ENCODE results near the gene CLK3.
A peak's percentile ranks its signal among the peaks of the same experiment; 100 is the strongest.

Gene CLK3

DNA sequence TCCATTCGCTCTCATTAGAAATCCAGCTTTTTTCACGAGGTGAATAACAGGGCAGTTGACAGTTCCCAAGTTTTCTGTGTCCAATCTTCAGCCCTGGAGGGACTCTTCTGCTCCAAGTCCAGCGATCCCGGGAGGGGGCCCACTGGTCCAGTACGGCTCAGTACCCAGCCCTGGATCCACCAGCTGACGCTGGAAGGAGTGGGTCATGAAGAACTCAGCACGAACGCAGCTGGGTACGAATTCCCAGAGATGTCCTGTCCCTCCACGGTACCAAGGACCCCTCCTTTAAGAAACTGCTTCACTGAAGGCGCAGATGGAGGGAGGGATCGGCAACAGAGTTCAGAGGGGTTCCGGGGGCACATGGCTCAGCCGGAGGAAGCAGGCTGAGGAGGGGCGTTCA, 16.5 kb upstream of the CLK3 start:
- no peak overlapping the region for H3K4ac ChIP-seq (ENCODE audit: low read depth in 1 of 2, low read length in 2 of 2)
- H3K14ac ChIP-seq (ENCODE audit: low read length in 2 of 2) = no peak overlapping the region
- no peak overlapping the region for H3K27ac ChIP-seq (ENCODE audit: low read length, poor library complexity, severe bottlenecking)
- H3K23ac ChIP-seq (ENCODE audit: low read length in 2 of 2) = peak overlapping the region in 1 of 2 experiments; percentile 56
- no peak overlapping the region for H2BK15ac ChIP-seq (ENCODE audit: low read depth, poor library complexity, severe bottlenecking)
- H3K27me3 ChIP-seq (ENCODE audit: control insufficient read depth in 1 of 2, insufficient read depth in 1 of 2, low read length in 2 of 2) = no peaks in the 10 kb centered on the region
- no peak for DNase-seq
- peaks cover 5 to 27% of the 10 kb centered on the region in 2 experiments for H3K36me3 ChIP-seq (ENCODE audit: control insufficient read depth in 1 of 2, insufficient read depth in 2 of 2, low read depth in 1 of 2, low read length in 2 of 2)
- H2AFZ ChIP-seq (ENCODE audit: low read depth, low read length) = no peak overlapping the region
- H3K79me1 ChIP-seq (replicated peaks; ENCODE audit: low read length, poor library complexity, severe bottlenecking) = no peaks in the 10 kb centered on the region
- peak overlapping the region in 1 of 2 experiments; percentile 86 for H3K4me3 ChIP-seq (ENCODE audit: insufficient read depth in 1 of 2, low read depth in 1 of 2, low read length in 2 of 2)
- H2BK120ac ChIP-seq (ENCODE audit: low read depth, low read length) = no peak overlapping the region
- peak overlapping the region; percentile 87 for H3K9ac ChIP-seq (ENCODE audit: low read length)
- no peak overlapping the region for H3K4me2 ChIP-seq (ENCODE audit: low read length, poor library complexity, severe bottlenecking)
- no peak overlapping the region for H4K91ac ChIP-seq (ENCODE audit: low read length)
- H3K4me1 ChIP-seq (ENCODE audit: control insufficient read depth, insufficient read depth, low read depth, low read length) = peaks cover 6% of the 10 kb centered on the region
- H3K18ac ChIP-seq (ENCODE audit: low read depth in 1 of 2, low read length in 2 of 2) = no peak overlapping the region
- no peak overlapping the region for H4K8ac ChIP-seq (ENCODE audit: low read length)
- no peaks in the 10 kb centered on the region for H3K9me3 ChIP-seq (ENCODE audit: control insufficient read depth, low read length)
- H2BK12ac ChIP-seq (ENCODE audit: low read length in 2 of 2) = no peak overlapping the region
- no peak overlapping the region for H2AK5ac ChIP-seq (ENCODE audit: low read length, severe bottlenecking)
- WGBS = 98% methylated on average over 15 of the region's 15 CpGs
- H2BK5ac ChIP-seq (ENCODE audit: low read depth, low read length, poor library complexity, severe bottlenecking) = no peak overlapping the region

GRCh38 chr15:74603026-74603788, 12.4 kb upstream of the CLK3 start:
- H3K4me3 ChIP-seq (ENCODE audit: insufficient read depth in 1 of 2, low read depth in 1 of 2, low read length in 2 of 2) = no peak overlapping the region
- no peak overlapping the region for H3K18ac ChIP-seq (ENCODE audit: low read depth in 1 of 2, low read length in 2 of 2)
- H2AFZ ChIP-seq (ENCODE audit: low read depth, low read length) = no peak overlapping the region
- H2BK5ac ChIP-seq (ENCODE audit: low read depth, low read length, poor library complexity, severe bottlenecking) = no peak overlapping the region
- H3K4ac ChIP-seq (ENCODE audit: low read depth in 1 of 2, low read length in 2 of 2) = no peak overlapping the region
- no peak overlapping the region for H2AK5ac ChIP-seq (ENCODE audit: low read length, severe bottlenecking)
- H3K27ac ChIP-seq (ENCODE audit: low read length, poor library complexity, severe bottlenecking) = no peak overlapping the region
- H3K9ac ChIP-seq (ENCODE audit: low read length) = no peak overlapping the region
- H2BK15ac ChIP-seq (ENCODE audit: low read depth, poor library complexity, severe bottlenecking) = no peak overlapping the region
- no peak overlapping the region for H2BK12ac ChIP-seq (ENCODE audit: low read length in 2 of 2)
- H3K36me3 ChIP-seq (ENCODE audit: control insufficient read depth in 1 of 2, insufficient read depth in 2 of 2, low read depth in 1 of 2, low read length in 2 of 2) = peaks cover 0 to 12% of the 10 kb centered on the region in 2 experiments
- no peak overlapping the region for H3K23ac ChIP-seq (ENCODE audit: low read length in 2 of 2)
- H3K27me3 ChIP-seq (ENCODE audit: control insufficient read depth in 1 of 2, insufficient read depth in 1 of 2, low read length in 2 of 2) = peaks cover 8 to 12% of the 10 kb centered on the region in 2 experiments
- no peak overlapping the region for H2BK120ac ChIP-seq (ENCODE audit: low read depth, low read length)
- no peak overlapping the region for H4K91ac ChIP-seq (ENCODE audit: low read length)
- H3K79me1 ChIP-seq (replicated peaks; ENCODE audit: low read length, poor library complexity, severe bottlenecking) = no peaks in the 10 kb centered on the region
- H3K9me3 ChIP-seq (ENCODE audit: control insufficient read depth, low read length) = no peaks in the 10 kb centered on the region
- peaks cover 5% of the 10 kb centered on the region for H3K4me1 ChIP-seq (ENCODE audit: control insufficient read depth, insufficient read depth, low read depth, low read length)
- WGBS = 92% methylated on average over 13 of the region's 13 CpGs
- no peak overlapping the region for H4K8ac ChIP-seq (ENCODE audit: low read length)
- DNase-seq = no peak
- no peak overlapping the region for H3K14ac ChIP-seq (ENCODE audit: low read length in 2 of 2)
- no peak overlapping the region for H3K4me2 ChIP-seq (ENCODE audit: low read length, poor library complexity, severe bottlenecking)

- peaks cover 1% of the 10 kb centered on the region for H3K4me1 ChIP-seq (ENCODE audit: control insufficient read depth, insufficient read depth, low read depth, low read length)
- H2AK5ac ChIP-seq (ENCODE audit: low read length, severe bottlenecking) = no peak overlapping the region
- no peak overlapping the region for H3K4me2 ChIP-seq (ENCODE audit: low read length, poor library complexity, severe bottlenecking)
- no peak overlapping the region for H2BK12ac ChIP-seq (ENCODE audit: low read length in 2 of 2)
- no peak overlapping the region for H3K4ac ChIP-seq (ENCODE audit: low read depth in 1 of 2, low read length in 2 of 2)
- H3K9me3 ChIP-seq (ENCODE audit: control insufficient read depth, low read length) = no peaks in the 10 kb centered on the region
- peaks cover 16 to 21% of the 10 kb centered on the region in 2 experiments for H3K27me3 ChIP-seq (ENCODE audit: control insufficient read depth in 1 of 2, insufficient read depth in 1 of 2, low read length in 2 of 2)
- DNase-seq = no peak
- H3K36me3 ChIP-seq (ENCODE audit: control insufficient read depth in 1 of 2, insufficient read depth in 2 of 2, low read depth in 1 of 2, low read length in 2 of 2) = peaks cover 0 to 5% of the 10 kb centered on the region in 2 experiments
- H2BK15ac ChIP-seq (ENCODE audit: low read depth, poor library complexity, severe bottlenecking) = no peak overlapping the region
- no peak overlapping the region for H3K9ac ChIP-seq (ENCODE audit: low read length)
- no peak overlapping the region for H3K27ac ChIP-seq (ENCODE audit: low read length, poor library complexity, severe bottlenecking)
- no peak overlapping the region for H3K23ac ChIP-seq (ENCODE audit: low read length in 2 of 2)
- H3K79me1 ChIP-seq (replicated peaks; ENCODE audit: low read length, poor library complexity, severe bottlenecking) = no peaks in the 10 kb centered on the region
- 92% methylated on average over 11 of the region's 11 CpGs for WGBS
- no peak overlapping the region for H4K91ac ChIP-seq (ENCODE audit: low read length)
- no peak overlapping the region for H2AFZ ChIP-seq (ENCODE audit: low read depth, low read length)
- no peak overlapping the region for H2BK120ac ChIP-seq (ENCODE audit: low read depth, low read length)
- no peak overlapping the region for H2BK5ac ChIP-seq (ENCODE audit: low read depth, low read length, poor library complexity, severe bottlenecking)
- no peak overlapping the region for H3K4me3 ChIP-seq (ENCODE audit: insufficient read depth in 1 of 2, low read depth in 1 of 2, low read length in 2 of 2)
- H3K18ac ChIP-seq (ENCODE audit: low read depth in 1 of 2, low read length in 2 of 2) = no peak overlapping the region
- no peak overlapping the region for H3K14ac ChIP-seq (ENCODE audit: low read length in 2 of 2)
- no peak overlapping the region for H4K8ac ChIP-seq (ENCODE audit: low read length)
Measured at GRCh38 chr15:74603789-74604705, 11.6 kb upstream of the CLK3 start.
